CD4-positive, alpha-beta T cell treated with Interleukin-6 for 4 hours (primary cell): Measurements from ENCODE around the gene SLC11A1.

Experiments
- DNase-seq: peaks from one replicate; pipeline ENCODE4 v3.0.0-alpha.2; 2020; ENCODE audit warnings: mixed read lengths

SLC11A1 gene

GRCh38 chr2:218405746-218406208 lies 23.7 kb downstream of the SLC11A1 start:
- DNase-seq = no peak

GRCh38 chr2:218406209-218406948 lies 24.3 kb downstream of the SLC11A1 start:
- peak; percentile 97 for DNase-seq

GRCh38 chr2:218406949-218407618 lies 25.0 kb downstream of the SLC11A1 start:
- DNase-seq = peak; percentile 83

GRCh38 chr2:218407717-218408116 lies 25.6 kb downstream of the SLC11A1 start:
- no peak for DNase-seq

GRCh38 chr2:218418321-218418716 lies 36.2 kb downstream of the SLC11A1 start:
- DNase-seq = no peak

- no peak for DNase-seq
Observed at GRCh38 chr2:218418717-218419458, 36.8 kb downstream of the SLC11A1 start, which contains the start of gene VIL1. Gene VIL1 (plus strand): TSS chr2:218419123. CDS start chr2:218423779, 4,656 bp downstream.

- no peak for DNase-seq
Observed at GRCh38 chr2:218419630-218420216, 37.6 kb downstream of the SLC11A1 start.

GRCh38 chr2:218421027-218421426 lies 39.0 kb downstream of the SLC11A1 start:
- DNase-seq = no peak

- DNase-seq = no peak
Observed at GRCh38 chr2:218422403-218423086, 40.5 kb downstream of the SLC11A1 start.

GRCh38 chr2:218423584-218423983 lies 41.5 kb downstream of the SLC11A1 start:
- no peak for DNase-seq

GRCh38 chr2:218425531-218425930 lies 43.5 kb downstream of the SLC11A1 start:
- no peak for DNase-seq

- DNase-seq = no peak
Observed at GRCh38 chr2:218427741-218428140, 45.7 kb downstream of the SLC11A1 start.

GRCh38 chr2:218428846-218429558 lies 46.9 kb downstream of the SLC11A1 start:
- no peak for DNase-seq

GRCh38 chr2:218429911-218430692 lies 48.0 kb downstream of the SLC11A1 start:
- no peak for DNase-seq

GRCh38 chr2:218430721-218431120 lies 48.6 kb downstream of the SLC11A1 start:
- DNase-seq = no peak

- no peak for DNase-seq
Observed at GRCh38 chr2:218431878-218432277, 49.8 kb downstream of the SLC11A1 start.

GRCh38 chr2:218432676-218433365 lies 50.7 kb downstream of the SLC11A1 start:
- no peak for DNase-seq

- DNase-seq = no peak
Observed at GRCh38 chr2:218434456-218434855, 52.4 kb downstream of the SLC11A1 start.

- DNase-seq = no peak
Observed at GRCh38 chr2:218435003-218435982, 53.2 kb downstream of the SLC11A1 start.
